PC-3 (cell line): Measurements from ENCODE around the gene MGMT. TPM values are rescaled to one million over a fixed set of nuclear protein-coding genes. Genes with fewer than 3 reads are reported as not detected.
A peak's percentile ranks its signal among the peaks of the same experiment; 100 is the strongest.

ENCODE experiments used
- ATAC-seq: fragments of 200-7000 bp; cut with Tn5 transposase; 2 replicates; pipeline ENCODE4 v1.9.1; 2020; ENCODE audit warnings: mild to moderate bottlenecking, moderate library complexity
- BruUV-seq: library from RNA; stranded (reverse); fragments of 400-500 nt; replicated peaks from 2 replicates; lab custom pipeline; 2021; lab: Mats Ljungman, UMichigan
- CTCF ChIA-PET: fragments of 300-600 bp; sonication (Branson Sonifier 250); formaldehyde crosslinking; loops from one replicate; lab custom pipeline; 2022; ENCODE audit warnings: antibody characterized with exemption; lab: Charles Lee
- POLR2A ChIA-PET: fragments of 300-600 bp; sonication (Branson Sonifier 250); formaldehyde crosslinking; loops from one replicate; lab custom pipeline; 2022; ENCODE audit warnings: antibody characterized with exemption; ENCODE audit not compliant: unreplicated experiment; lab: Charles Lee
- DNase-seq: peaks from one replicate; pipeline ENCODE4 v3.0.0-alpha.2; 2015
- H2AFZ ChIP-seq: fragments of 300-600 bp; sonication (generic); 2 replicates; pipeline ENCODE4 v1.6.0; 2016; ENCODE audit warnings: antibody characterized with exemption, low read length
- H3F3A ChIP-seq: fragments of 300-600 bp; sonication (generic); one replicate; pipeline ENCODE4 v1.6.0; 2017; ENCODE audit warnings: antibody characterized with exemption, low read length, control low read depth, mild to moderate bottlenecking; ENCODE audit not compliant: unreplicated experiment
- H3K27ac ChIP-seq: fragments of 300-600 bp; sonication (generic); 2 replicates; pipeline ENCODE4 v1.5.1; 2016; ENCODE audit warnings: mild to moderate bottlenecking, low read length
- H3K27me3 ChIP-seq: fragments of 300-600 bp; sonication (generic); 2 replicates; pipeline ENCODE4 v1.6.1; 2016; ENCODE audit warnings: low read length, mixed read lengths
- H3K36me3 ChIP-seq: fragments of 300-600 bp; sonication (generic); 2 replicates; pipeline ENCODE4 v1.6.1; 2016; ENCODE audit warnings: low read depth, mixed run types, low read length, mixed read lengths
- H3K4me1 ChIP-seq: fragments of 300-600 bp; sonication (generic); 2 replicates; pipeline ENCODE4 v1.5.1; 2016; ENCODE audit warnings: low read length; ENCODE audit not compliant: insufficient read depth
- H3K4me2 ChIP-seq: fragments of 300-600 bp; sonication (generic); 2 replicates; pipeline ENCODE4 v1.6.0; 2016; ENCODE audit warnings: low read length
- H3K4me3 ChIP-seq: fragments of 300-600 bp; sonication (generic); 2 replicates; pipeline ENCODE4 v1.5.1; 2016; ENCODE audit warnings: mild to moderate bottlenecking, low read length, mixed read lengths
- H3K79me2 ChIP-seq: fragments of 300-600 bp; sonication (generic); 2 replicates; pipeline ENCODE4 v1.6.1; 2017; ENCODE audit warnings: low read length, mixed read lengths
- H3K9ac ChIP-seq: fragments of 300-600 bp; sonication (generic); 2 replicates; pipeline ENCODE4 v1.6.0; 2016; ENCODE audit warnings: mild to moderate bottlenecking, low read length
- H3K9me2 ChIP-seq: fragments of 300-600 bp; sonication (generic); replicated peaks from 2 replicates; pipeline ENCODE4 v1.6.1; 2016; ENCODE audit warnings: mixed run types, low read length, mixed read lengths
- H3K9me3 ChIP-seq: fragments of 300-600 bp; sonication (generic); 2 replicates; pipeline ENCODE4 v1.6.1; 2016; ENCODE audit warnings: low read length, mixed read lengths
- H4K20me1 ChIP-seq: fragments of 300-600 bp; sonication (generic); 2 replicates; pipeline ENCODE4 v1.6.1; 2016; ENCODE audit warnings: low read length, mixed read lengths
- EZH2 ChIP-seq: fragments of 300-600 bp; sonication (generic); IDR thresholded peaks from one replicate; pipeline ENCODE4 v1.6.1; 2017; ENCODE audit warnings: antibody characterized with exemption, mild to moderate bottlenecking, low read length; ENCODE audit not compliant: unreplicated experiment
- EZH2phosphoT487 ChIP-seq: fragments of 300-600 bp; sonication (generic); IDR thresholded peaks from 2 replicates; pipeline ENCODE4 v1.6.1; 2018; ENCODE audit warnings: mild to moderate bottlenecking, antibody characterized with exemption, low read length, borderline replicate concordance
- intact Hi-C: fragments of 100-400 bp; cut with micrococcal nuclease; formaldehyde crosslinking; loops from 2 replicates; pipeline ENCODE4 v1.9.0; 2023
- total RNA-seq: library from RNA; depleted of rRNA; stranded (reverse); fragments of >200 nt; gene quantifications from 2 replicates; pipeline ENCODE4 v1.2.3, GENCODE V29; 2014
- TF ChIP-seq, protein P1 (sequence below): fragments of 300-600 bp; sonication (generic); conservative IDR thresholded peaks from 2 replicates; pipeline ENCODE4 v1.5.1; 2017; ENCODE audit warnings: antibody characterized with exemption, low read depth, mild to moderate bottlenecking, low read length

The MGMT gene
- total RNA-seq, 1 experiment from 2014 or later = 19.8 TPM

- TF ChIP-seq, protein P1, sequence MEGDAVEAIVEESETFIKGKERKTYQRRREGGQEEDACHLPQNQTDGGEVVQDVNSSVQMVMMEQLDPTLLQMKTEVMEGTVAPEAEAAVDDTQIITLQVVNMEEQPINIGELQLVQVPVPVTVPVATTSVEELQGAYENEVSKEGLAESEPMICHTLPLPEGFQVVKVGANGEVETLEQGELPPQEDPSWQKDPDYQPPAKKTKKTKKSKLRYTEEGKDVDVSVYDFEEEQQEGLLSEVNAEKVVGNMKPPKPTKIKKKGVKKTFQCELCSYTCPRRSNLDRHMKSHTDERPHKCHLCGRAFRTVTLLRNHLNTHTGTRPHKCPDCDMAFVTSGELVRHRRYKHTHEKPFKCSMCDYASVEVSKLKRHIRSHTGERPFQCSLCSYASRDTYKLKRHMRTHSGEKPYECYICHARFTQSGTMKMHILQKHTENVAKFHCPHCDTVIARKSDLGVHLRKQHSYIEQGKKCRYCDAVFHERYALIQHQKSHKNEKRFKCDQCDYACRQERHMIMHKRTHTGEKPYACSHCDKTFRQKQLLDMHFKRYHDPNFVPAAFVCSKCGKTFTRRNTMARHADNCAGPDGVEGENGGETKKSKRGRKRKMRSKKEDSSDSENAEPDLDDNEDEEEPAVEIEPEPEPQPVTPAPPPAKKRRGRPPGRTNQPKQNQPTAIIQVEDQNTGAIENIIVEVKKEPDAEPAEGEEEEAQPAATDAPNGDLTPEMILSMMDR = no peak
- TF ChIP-seq EZH2 = no peak
- no peak for TF ChIP-seq EZH2phosphoT487
- no peaks in the 10 kb centered on the region for H3K79me2 ChIP-seq
- H3K9ac ChIP-seq = no peak overlapping the region
- BruUV-seq = no TSS peak
- ATAC-seq = no peak
- no peak overlapping the region for H3K4me3 ChIP-seq
- H3F3A ChIP-seq = no peaks in the 10 kb centered on the region
- POLR2A ChIA-PET = no interaction called here
- no peak overlapping the region for H2AFZ ChIP-seq
- no peaks in the 10 kb centered on the region for H3K36me3 ChIP-seq
- H3K27ac ChIP-seq = no peak overlapping the region
- CTCF ChIA-PET = no interaction called here
- peaks cover 19% of the 10 kb centered on the region; the same call in 1 of the 2 replicates for H3K27me3 ChIP-seq
- no peaks in the 10 kb centered on the region for H3K9me2 ChIP-seq
- no peaks in the 10 kb centered on the region for H3K4me1 ChIP-seq
- H3K9me3 ChIP-seq = no peaks in the 10 kb centered on the region
- no peaks in the 10 kb centered on the region for H4K20me1 ChIP-seq
- no peak overlapping the region for H3K4me2 ChIP-seq
- intact Hi-C loops = no loop called here
- DNase-seq = no peak
Measured at GRCh38 chr10:129812398-129812797, 345.4 kb downstream of the MGMT start.

DNA sequence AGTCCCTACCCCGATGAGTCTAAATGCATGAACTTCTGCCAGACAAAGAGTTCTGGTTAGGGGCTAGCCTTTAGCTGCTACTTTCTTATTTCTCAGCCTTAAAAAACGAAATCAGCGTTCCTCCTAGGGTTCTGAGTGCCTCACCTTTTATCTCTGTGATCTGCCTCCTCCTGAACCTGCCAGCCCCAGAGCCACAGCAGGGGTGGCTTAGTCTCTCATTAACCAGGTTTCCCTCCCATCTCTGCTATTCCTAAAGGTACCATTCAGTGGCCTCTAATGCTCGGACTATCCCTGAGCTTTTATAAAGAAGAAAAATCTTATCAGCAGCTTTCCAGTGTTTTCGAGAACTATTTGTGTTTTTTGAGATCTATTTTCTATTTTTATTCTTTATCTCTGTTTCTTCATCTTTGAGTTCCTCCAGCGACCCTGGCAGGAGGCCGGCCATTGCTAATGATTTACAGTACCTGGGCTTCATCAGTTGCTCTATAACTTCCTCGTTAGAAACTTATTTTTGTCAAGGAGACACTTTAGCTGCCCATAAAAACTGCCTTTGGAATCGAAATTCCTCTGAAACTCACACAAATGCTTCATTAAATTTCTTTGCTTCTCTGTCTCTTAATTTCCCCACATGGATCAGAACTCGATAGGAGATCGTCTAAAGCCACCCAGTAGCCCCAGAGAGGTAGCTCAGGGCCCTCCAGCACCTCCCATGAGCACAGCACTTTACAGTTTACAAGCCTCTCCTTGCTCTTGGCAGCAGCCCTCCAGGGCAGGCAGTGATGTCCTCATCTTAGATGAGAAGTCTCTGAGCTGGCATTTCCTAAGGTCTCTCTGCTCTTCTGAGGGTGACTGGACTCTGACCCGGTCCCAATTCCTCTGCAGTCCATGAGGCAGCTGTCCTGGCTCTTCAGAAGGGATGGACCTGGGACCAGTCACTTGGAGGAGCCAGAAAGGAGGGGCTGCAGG is 347.9 kb downstream of the MGMT start:
- ChIA-PET POLR2A (no interaction called here), CTCF (no interaction called here)
- H3K9ac ChIP-seq = no peak overlapping the region
- no peaks in the 10 kb centered on the region for H4K20me1 ChIP-seq
- no peaks in the 10 kb centered on the region for H3K9me2 ChIP-seq
- no peak overlapping the region for H3K27ac ChIP-seq
- no peak overlapping the region for H3K4me2 ChIP-seq
- ATAC-seq (no peak), DNase-seq (peak; percentile 4)
- no peaks in the 10 kb centered on the region for H3K9me3 ChIP-seq
- no peaks in the 10 kb centered on the region for H3K4me1 ChIP-seq
- H3F3A ChIP-seq = no peaks in the 10 kb centered on the region
- TF ChIP-seq EZH2 (no peak), EZH2phosphoT487 (no peak)
- TF ChIP-seq, protein P1 = no peak
- H3K4me3 ChIP-seq = no peak overlapping the region
- peaks cover 19% of the 10 kb centered on the region; the same call in 1 of the 2 replicates for H3K27me3 ChIP-seq
- H3K36me3 ChIP-seq = no peaks in the 10 kb centered on the region
- H2AFZ ChIP-seq = no peak overlapping the region
- BruUV-seq = no TSS peak
- intact Hi-C loops = no loop called here
- no peaks in the 10 kb centered on the region for H3K79me2 ChIP-seq
